ENCODE data around the gene MANEA. TPM values are rescaled to one million over a fixed set of nuclear protein-coding genes. Genes with fewer than 3 reads are reported as not detected.

Gene MANEA
- total and polyA plus RNA-seq, 12 donors, result 2.6 to 7.0 (median 5.7) TPM

- Histone ChIP-seq H3K27ac (no peak overlapping the region), H3K36me3 (peaks cover 0 to 3% (median 0%) of the 10 kb centered on the region in 9 donors), H3K27me3 (no peaks in the 10 kb centered on the region), H3K9me3 (peaks cover 0 to 9% (median 0%) of the 10 kb centered on the region in 11 donors), H3K4me1 (no peaks in the 10 kb centered on the region), H3K4me3 (no peak overlapping the region)
- no peak for DNase-seq
- ATAC-seq, result no peak
- intact Hi-C loops (cut with DNase I), result no loop called here
- 95 to 96% methylated on average over 3 of the region's 3 CpGs for WGBS, 2 donors
- TF ChIP-seq CTCF (IDR thresholded peaks at IDR 0.05), result no peak
Measured at GRCh38 chr6:95596021-95596420, 18.7 kb downstream of the MANEA start.

GRCh38 chr6:95599706-95600105, 22.4 kb downstream of the MANEA start:
- no peak for DNase-seq
- H3K4me3 ChIP-seq, result no peak overlapping the region
- ATAC-seq, result no peak
- peaks cover 0 to 4% (median 0%) of the 10 kb centered on the region in 9 donors for H3K36me3 ChIP-seq
- no peak for TF ChIP-seq CTCF (IDR thresholded peaks at IDR 0.05)
- H3K27ac ChIP-seq, result no peak overlapping the region
- no peaks in the 10 kb centered on the region for H3K27me3 ChIP-seq
- intact Hi-C loops (cut with DNase I), result no loop called here
- no peaks in the 10 kb centered on the region for H3K9me3 ChIP-seq
- H3K4me1 ChIP-seq, result no peaks in the 10 kb centered on the region

GRCh38 chr6:95601133-95601532, 23.8 kb downstream of the MANEA start:
- Histone ChIP-seq H3K4me1 (no peaks in the 10 kb centered on the region), H3K4me3 (no peak overlapping the region), H3K9me3 (no peaks in the 10 kb centered on the region), H3K27me3 (no peaks in the 10 kb centered on the region), H3K36me3 (peaks cover 0 to 13% (median 0%) of the 10 kb centered on the region in 9 donors), H3K27ac (no peak overlapping the region)
- DNase-seq (no peak), ATAC-seq (no peak)
- TF ChIP-seq CTCF (IDR thresholded peaks at IDR 0.05), result no peak
- intact Hi-C loops (cut with DNase I), result no loop called here
- WGBS, 2 donors, result 64 to 74% methylated on average over 3 of the region's 3 CpGs

GRCh38 chr6:95614094-95614493, 36.8 kb downstream of the MANEA start:
- Histone ChIP-seq H3K27ac (no peak overlapping the region), H3K9me3 (no peaks in the 10 kb centered on the region), H3K4me1 (no peaks in the 10 kb centered on the region), H3K27me3 (no peaks in the 10 kb centered on the region), H3K36me3 (no peaks in the 10 kb centered on the region), H3K4me3 (no peak overlapping the region)
- 67 to 71% methylated on average over 3 of the region's 3 CpGs for WGBS, 2 donors
- ATAC-seq (no peak), DNase-seq (no peak)
- intact Hi-C loops (cut with DNase I), result no loop called here
- TF ChIP-seq CTCF (IDR thresholded peaks at IDR 0.05), result no peak
